NCI-H748 treated with DMSO at 0.1 percent for 48 hours (cell line): ENCODE results near the gene LHX8.

Experiments used
- DNase-seq: peaks from one replicate; lab custom pipeline; 2025; lab: John Stamatoyannopoulos, UW

The LHX8 gene

DNA sequence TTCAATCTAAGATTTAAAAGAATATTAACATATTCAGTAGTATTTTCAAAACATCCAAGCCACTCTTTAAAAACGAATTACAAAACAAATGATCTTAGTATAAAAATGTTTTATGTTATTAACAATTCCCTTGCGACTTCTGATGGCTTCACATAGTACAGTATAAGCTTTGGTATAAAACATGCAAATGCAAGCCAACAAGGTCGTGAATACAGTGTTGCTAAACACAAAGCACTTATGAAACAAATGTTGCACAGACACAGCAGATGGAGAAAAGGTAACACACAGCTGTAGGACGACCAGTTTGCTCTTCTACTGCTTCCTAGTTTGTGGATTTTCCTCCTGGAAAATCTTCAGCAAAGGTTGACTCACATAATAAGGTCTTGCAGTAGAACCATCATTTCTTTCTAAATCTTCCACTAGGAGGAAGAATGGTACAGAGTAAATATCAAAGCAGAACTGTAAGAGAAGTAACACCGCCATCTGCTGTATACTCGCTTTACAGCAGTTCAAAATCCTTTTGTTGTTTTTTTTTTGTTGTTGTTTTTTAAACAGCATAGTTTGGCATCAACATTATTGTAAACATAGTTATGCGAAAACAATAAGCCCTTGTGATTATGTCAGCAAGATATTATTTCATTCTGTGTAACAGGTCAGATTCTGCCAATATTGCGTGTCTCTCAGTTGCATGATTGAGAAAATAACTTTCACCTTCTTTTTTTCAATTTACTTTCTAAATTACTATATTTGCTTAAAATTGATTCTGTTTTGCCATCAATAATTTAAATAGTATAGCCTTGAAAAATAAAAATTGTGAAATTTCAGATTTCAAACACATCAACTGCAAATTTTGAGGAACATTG, 69.5 kb downstream of the LHX8 start:
- DNase-seq: peak; percentile 49

DNA sequence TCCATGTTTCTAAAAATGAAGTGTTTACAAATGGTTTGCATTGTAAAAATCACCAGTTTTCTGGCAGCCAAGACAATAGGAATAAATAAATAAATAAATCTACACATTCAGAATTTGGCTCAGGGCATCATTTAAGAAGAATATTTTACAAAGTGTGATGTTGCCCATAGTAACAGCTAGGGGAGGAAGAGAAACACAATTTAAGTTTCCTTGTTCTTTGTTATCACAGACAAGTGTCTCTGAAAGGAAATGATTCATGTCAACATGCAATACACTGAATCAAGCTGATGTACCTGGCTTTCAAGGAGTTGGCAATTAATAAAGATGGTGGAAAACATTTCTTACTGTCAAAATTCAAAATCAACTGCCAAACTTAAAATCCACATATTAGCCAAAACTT, 74.7 kb downstream of the LHX8 start:
- DNase-seq: no peak
